ES-I3 (cell line): ENCODE data around the gene SSTR5.
A peak's percentile ranks its signal among the peaks of the same experiment; 100 is the strongest.

ENCODE experiments used
- H3K36me3 ChIP-seq: 2 replicates; pipeline ENCODE4 v1.6.1; 2013; ENCODE audit warnings: mild to moderate bottlenecking, low read length, control low read depth, moderate library complexity; ENCODE audit not compliant: insufficient read depth
- H3K4me1 ChIP-seq: 2 replicates; pipeline ENCODE4 v1.6.1; 2013; ENCODE audit warnings: mild to moderate bottlenecking, control low read depth, low read length; ENCODE audit not compliant: insufficient read depth
- H3K9ac ChIP-seq: 2 replicates; pipeline ENCODE4 v1.6.1; 2013; ENCODE audit warnings: low read depth, mild to moderate bottlenecking, low read length, moderate library complexity
- H3K9me3 ChIP-seq: 2 replicates; pipeline ENCODE4 v1.6.1; 2013; ENCODE audit warnings: mild to moderate bottlenecking, low read length, moderate library complexity; ENCODE audit not compliant: control insufficient read depth, insufficient read depth

The SSTR5 gene

GRCh38 chr16:1100084-1100800, 27.7 kb downstream of the SSTR5 start:
- no peak overlapping the region for H3K9ac ChIP-seq
- no peaks in the 10 kb centered on the region for H3K9me3 ChIP-seq
- no peaks in the 10 kb centered on the region for H3K36me3 ChIP-seq
- H3K4me1 ChIP-seq, result no peaks in the 10 kb centered on the region; the same call in 1 of the 2 replicates

- no peak overlapping the region for H3K9ac ChIP-seq
- no peaks in the 10 kb centered on the region for H3K9me3 ChIP-seq
Observed at GRCh38 chr16:1101133-1101532, 28.6 kb downstream of the SSTR5 start.

GRCh38 chr16:1101573-1102332, 29.2 kb downstream of the SSTR5 start:
- Histone ChIP-seq H3K9ac (no peak overlapping the region), H3K9me3 (no peaks in the 10 kb centered on the region), H3K4me1 (no peaks in the 10 kb centered on the region; the same call in 1 of the 2 replicates), H3K36me3 (no peaks in the 10 kb centered on the region)

More at GRCh38 chr16:1101133-1101532, 28.6 kb downstream of the SSTR5 start:
- H3K4me1 ChIP-seq, result no peaks in the 10 kb centered on the region; the same call in 1 of the 2 replicates
- no peaks in the 10 kb centered on the region for H3K36me3 ChIP-seq

- Histone ChIP-seq H3K36me3 (no peaks in the 10 kb centered on the region), H3K9ac (no peak overlapping the region), H3K9me3 (no peaks in the 10 kb centered on the region), H3K4me1 (no peaks in the 10 kb centered on the region; the same call in 1 of the 2 replicates)
Observed at GRCh38 chr16:1102333-1102700, 29.8 kb downstream of the SSTR5 start.

GRCh38 chr16:1102921-1103635, 30.5 kb downstream of the SSTR5 start:
- no peaks in the 10 kb centered on the region for H3K9me3 ChIP-seq
- no peaks in the 10 kb centered on the region; the same call in 1 of the 2 replicates for H3K4me1 ChIP-seq
- no peaks in the 10 kb centered on the region for H3K36me3 ChIP-seq
- H3K9ac ChIP-seq, result peak overlapping the region; percentile 73

DNA sequence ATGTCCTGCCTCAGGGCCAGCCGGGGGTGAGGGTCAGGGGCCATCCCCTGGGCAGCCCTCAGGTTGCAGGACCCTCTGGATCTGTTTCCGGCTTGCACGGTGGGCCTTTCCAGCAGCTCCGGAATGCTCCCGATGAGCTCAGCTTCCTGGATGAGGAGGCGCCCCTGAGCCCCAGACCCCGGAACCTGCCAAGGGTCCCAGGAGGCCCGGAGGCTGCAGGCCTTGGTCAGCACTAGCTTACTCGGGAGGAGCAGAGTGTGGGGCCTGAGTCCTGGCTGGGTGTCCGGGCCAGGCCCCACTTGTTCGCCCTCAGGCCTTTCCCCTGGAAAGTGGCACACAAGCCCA, 31.1 kb downstream of the SSTR5 start:
- Histone ChIP-seq H3K9me3 (no peaks in the 10 kb centered on the region), H3K9ac (peak overlapping the region; percentile 73), H3K4me1 (no peaks in the 10 kb centered on the region; the same call in 1 of the 2 replicates), H3K36me3 (no peaks in the 10 kb centered on the region)

DNA sequence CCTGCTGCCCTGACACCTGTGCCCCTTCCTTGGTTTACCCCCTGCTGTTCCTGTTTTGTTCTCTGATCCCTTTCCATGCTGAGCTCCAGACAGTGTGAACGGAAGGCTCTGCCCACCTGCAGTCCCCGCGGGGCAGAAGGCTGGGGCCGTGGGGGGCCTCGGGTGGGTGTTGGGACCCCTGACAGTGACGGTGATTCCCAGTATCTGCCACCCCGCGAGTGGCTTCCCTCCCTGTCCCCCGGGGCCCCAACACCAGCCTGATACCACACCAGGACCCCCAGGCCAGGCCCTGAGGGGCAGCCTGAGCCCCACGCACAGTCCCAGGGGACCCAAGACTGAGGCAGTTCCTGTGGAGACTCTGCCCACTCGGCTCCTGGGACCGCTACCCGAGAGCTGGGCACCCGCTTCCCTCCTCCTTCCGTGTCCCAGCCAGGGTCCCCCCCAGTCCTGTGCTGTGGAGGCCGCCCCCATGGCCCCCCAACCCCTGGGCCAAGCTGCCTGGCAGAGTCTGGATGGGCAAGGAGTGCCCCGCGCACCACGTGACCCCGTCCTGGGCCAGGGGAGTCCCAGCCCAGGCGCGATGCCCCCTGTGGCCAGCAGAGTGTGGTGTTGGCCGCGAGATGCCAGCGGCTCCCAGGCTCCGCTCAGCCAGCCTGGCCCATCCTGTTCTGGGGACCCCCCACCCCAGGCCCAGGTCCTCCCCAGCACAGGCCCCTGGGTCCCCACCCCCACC, 33.5 kb downstream of the SSTR5 start:
- H3K36me3 ChIP-seq, result no peaks in the 10 kb centered on the region
- no peaks in the 10 kb centered on the region for H3K9me3 ChIP-seq
- no peaks in the 10 kb centered on the region; the same call in 1 of the 2 replicates for H3K4me1 ChIP-seq
- no peak overlapping the region for H3K9ac ChIP-seq

- H3K9me3 ChIP-seq, result no peaks in the 10 kb centered on the region
- no peaks in the 10 kb centered on the region; the same call in 1 of the 2 replicates for H3K4me1 ChIP-seq
- no peaks in the 10 kb centered on the region for H3K36me3 ChIP-seq
- H3K9ac ChIP-seq, result no peak overlapping the region
Observed at GRCh38 chr16:1106659-1107058, 34.1 kb downstream of the SSTR5 start.

DNA sequence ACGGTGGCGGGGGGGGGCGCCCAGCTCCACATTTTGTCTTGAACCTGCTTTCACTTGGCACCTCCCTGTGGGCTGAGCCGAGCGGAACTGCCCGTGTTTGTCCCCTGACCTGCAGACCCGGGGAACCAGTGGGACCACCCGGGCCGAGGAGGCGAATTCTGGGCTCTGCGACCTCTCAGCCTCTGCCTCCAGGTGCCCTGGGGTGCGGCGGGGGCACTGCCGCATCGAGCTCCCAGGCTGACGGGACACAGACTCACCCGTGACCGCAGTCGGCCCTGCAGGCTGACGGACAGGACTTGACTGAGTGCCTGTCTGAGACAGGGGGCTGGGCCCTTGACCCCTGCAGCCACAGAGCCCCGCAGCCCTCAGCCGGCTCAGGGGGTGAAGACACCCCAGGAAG, 34.6 kb downstream of the SSTR5 start:
- H3K36me3 ChIP-seq, result no peaks in the 10 kb centered on the region
- no peak overlapping the region for H3K9ac ChIP-seq
- no peaks in the 10 kb centered on the region for H3K9me3 ChIP-seq
- H3K4me1 ChIP-seq, result no peaks in the 10 kb centered on the region; the same call in 1 of the 2 replicates

GRCh38 chr16:1107731-1108130, 35.2 kb downstream of the SSTR5 start:
- Histone ChIP-seq H3K4me1 (no peaks in the 10 kb centered on the region; the same call in 1 of the 2 replicates), H3K36me3 (no peaks in the 10 kb centered on the region), H3K9ac (no peak overlapping the region), H3K9me3 (no peaks in the 10 kb centered on the region)

- H3K9me3 ChIP-seq, result no peaks in the 10 kb centered on the region
Observed at GRCh38 chr16:1108299-1109252, 36.0 kb downstream of the SSTR5 start.

GRCh38 chr16:1109648-1110047, 37.1 kb downstream of the SSTR5 start:
- no peaks in the 10 kb centered on the region for H3K9me3 ChIP-seq
- H3K4me1 ChIP-seq, result no peaks in the 10 kb centered on the region
- no peaks in the 10 kb centered on the region for H3K36me3 ChIP-seq
- H3K9ac ChIP-seq, result no peak overlapping the region

More at GRCh38 chr16:1108299-1109252, 36.0 kb downstream of the SSTR5 start:
- no peaks in the 10 kb centered on the region for H3K36me3 ChIP-seq
- H3K9ac ChIP-seq, result no peak overlapping the region
- no peaks in the 10 kb centered on the region; the same call in 1 of the 2 replicates for H3K4me1 ChIP-seq

GRCh38 chr16:1112506-1113184, 40.1 kb downstream of the SSTR5 start:
- no peak overlapping the region for H3K9ac ChIP-seq
- H3K4me1 ChIP-seq, result no peaks in the 10 kb centered on the region
- no peaks in the 10 kb centered on the region for H3K36me3 ChIP-seq
- H3K9me3 ChIP-seq, result no peaks in the 10 kb centered on the region
